Measurements from ENCODE around the gene RASL12. TPM values are rescaled to one million over a fixed set of nuclear protein-coding genes. Genes with fewer than 3 reads are reported as not detected.

The RASL12 gene
- total RNA-seq, 3 donors from 2014 or later (not counting 1 experiment from before 2014, with no cell fraction given) = not detected

- WGBS (ENCODE audit: insufficient coverage) = 86% methylated on average over 9 of the region's 12 CpGs
- Histone ChIP-seq H3K4me1 (ENCODE audit: control insufficient read depth, insufficient read depth, low read length) (peaks cover 20% of the 10 kb centered on the region), H3K27me3 (ENCODE audit: control insufficient read depth, insufficient read depth, low read length) (peaks cover 4% of the 10 kb centered on the region), H3K4me3 (ENCODE audit: low read length) (no peak overlapping the region), H3K9me3 (ENCODE audit: control insufficient read depth, insufficient read depth, low read length) (no peaks in the 10 kb centered on the region), H3K36me3 (ENCODE audit: control insufficient read depth, insufficient read depth, low read length) (peaks cover 15% of the 10 kb centered on the region), H3K27ac (ENCODE audit: low read length) (no peak overlapping the region)
- Mint-ChIP-seq H3K9me3 (no peaks in the 10 kb centered on the region), H3K36me3 (no peaks in the 10 kb centered on the region), H3K4me3 (peak overlapping the region; percentile 40), H3K27me3 (ENCODE audit: low read depth in 2 of 2) (peaks cover 0 to 13% of the 10 kb centered on the region in 2 donors), H3K27ac (peak overlapping the region in 1 of 2 donors; percentile 79), H3K4me1 (peaks cover 13 to 20% of the 10 kb centered on the region in 2 donors)
- DNase-seq (no peak), ATAC-seq (no peak)
- no peak for TF ChIP-seq CTCF (IDR thresholded peaks at IDR 0.05)
- intact Hi-C loops (cut with micrococcal nuclease) = loop anchor here (1.0 kb wide), 1 partner anchor 39 kb away; no protein-coding TSS in a partner anchor
Observed at GRCh38 chr15:65029736-65030208, 38.0 kb downstream of the RASL12 start.

GRCh38 chr15:65028921-65029735, 38.7 kb downstream of the RASL12 start, which contains the start of gene MTFMT:
Gene MTFMT, minus strand, starts transcription at chr15:65029639. Its CDS starts 26 bp downstream, at chr15:65029613.
- Mint-ChIP-seq H3K4me1 (peaks cover 13 to 20% of the 10 kb centered on the region in 2 donors), H3K4me3 (peak within 1 kb of the TSS; percentile 91), H3K36me3 (no peaks in the 10 kb centered on the region), H3K9me3 (no peaks in the 10 kb centered on the region), H3K27ac (peak within 1 kb of the TSS; percentile 16 to 79), H3K27me3 (ENCODE audit: low read depth in 2 of 2) (peaks cover 0 to 13% of the 10 kb centered on the region in 2 donors)
- peaks cover 19% of the 10 kb centered on the region for H3K36me3 ChIP-seq (ENCODE audit: control insufficient read depth, insufficient read depth, low read length)
- H3K27me3 ChIP-seq (ENCODE audit: control insufficient read depth, insufficient read depth, low read length) = peaks cover 4% of the 10 kb centered on the region
- DNase-seq (peak; percentile 87 to 94), ATAC-seq (peak; percentile 97)
- H3K9me3 ChIP-seq (ENCODE audit: control insufficient read depth, insufficient read depth, low read length) = no peaks in the 10 kb centered on the region
- no peak for TF ChIP-seq CTCF (IDR thresholded peaks at IDR 0.05)
- H3K4me3 ChIP-seq (ENCODE audit: low read length) = peak within 1 kb of the TSS; percentile 79
- H3K4me1 ChIP-seq (ENCODE audit: control insufficient read depth, insufficient read depth, low read length) = peaks cover 20% of the 10 kb centered on the region
- intact Hi-C loops (cut with micrococcal nuclease) = loop anchor here (1.0 kb wide), 1 partner anchor 39 kb away; no protein-coding TSS in a partner anchor
- under 1% methylated on average over 71 of the region's 73 CpGs for WGBS (ENCODE audit: insufficient coverage)
- H3K27ac ChIP-seq (ENCODE audit: low read length) = peak within 1 kb of the TSS; percentile 49

GRCh38 chr15:65028338-65028737, 39.5 kb downstream of the RASL12 start:
- Histone ChIP-seq H3K27me3 (ENCODE audit: control insufficient read depth, insufficient read depth, low read length) (peaks cover 4% of the 10 kb centered on the region), H3K27ac (ENCODE audit: low read length) (no peak overlapping the region), H3K4me1 (ENCODE audit: control insufficient read depth, insufficient read depth, low read length) (peaks cover 20% of the 10 kb centered on the region), H3K9me3 (ENCODE audit: control insufficient read depth, insufficient read depth, low read length) (no peaks in the 10 kb centered on the region), H3K36me3 (ENCODE audit: control insufficient read depth, insufficient read depth, low read length) (peaks cover 21% of the 10 kb centered on the region), H3K4me3 (ENCODE audit: low read length) (peak overlapping the region; percentile 79)
- peaks cover 13 to 15% of the 10 kb centered on the region in 2 donors for H3K4me1 Mint-ChIP-seq
- H3K36me3 Mint-ChIP-seq = no peaks in the 10 kb centered on the region
- intact Hi-C loops (cut with micrococcal nuclease) = no loop called here
- H3K9me3 Mint-ChIP-seq = no peaks in the 10 kb centered on the region
- H3K27ac Mint-ChIP-seq = peak overlapping the region; percentile 16 to 79
- H3K27me3 Mint-ChIP-seq (ENCODE audit: low read depth in 2 of 2) = peaks cover 0 to 13% of the 10 kb centered on the region in 2 donors
- no peak for ATAC-seq
- peak in 1 of 2 donors; percentile 39 for DNase-seq
- peak overlapping the region; percentile 91 for H3K4me3 Mint-ChIP-seq
- WGBS (ENCODE audit: insufficient coverage) = 22% methylated on average over 9 of the region's 10 CpGs
- TF ChIP-seq CTCF (IDR thresholded peaks at IDR 0.05) = no peak
